ENCODE results near the gene SH2D3A. TPM values are rescaled to one million over a fixed set of nuclear protein-coding genes. Genes with fewer than 3 reads are reported as not detected.

The SH2D3A gene
- total and polyA plus RNA-seq, 2 donors (not counting 1 experiment from before 2014, with no cell fraction given) = 36.1 to 54.1 TPM

DNA sequence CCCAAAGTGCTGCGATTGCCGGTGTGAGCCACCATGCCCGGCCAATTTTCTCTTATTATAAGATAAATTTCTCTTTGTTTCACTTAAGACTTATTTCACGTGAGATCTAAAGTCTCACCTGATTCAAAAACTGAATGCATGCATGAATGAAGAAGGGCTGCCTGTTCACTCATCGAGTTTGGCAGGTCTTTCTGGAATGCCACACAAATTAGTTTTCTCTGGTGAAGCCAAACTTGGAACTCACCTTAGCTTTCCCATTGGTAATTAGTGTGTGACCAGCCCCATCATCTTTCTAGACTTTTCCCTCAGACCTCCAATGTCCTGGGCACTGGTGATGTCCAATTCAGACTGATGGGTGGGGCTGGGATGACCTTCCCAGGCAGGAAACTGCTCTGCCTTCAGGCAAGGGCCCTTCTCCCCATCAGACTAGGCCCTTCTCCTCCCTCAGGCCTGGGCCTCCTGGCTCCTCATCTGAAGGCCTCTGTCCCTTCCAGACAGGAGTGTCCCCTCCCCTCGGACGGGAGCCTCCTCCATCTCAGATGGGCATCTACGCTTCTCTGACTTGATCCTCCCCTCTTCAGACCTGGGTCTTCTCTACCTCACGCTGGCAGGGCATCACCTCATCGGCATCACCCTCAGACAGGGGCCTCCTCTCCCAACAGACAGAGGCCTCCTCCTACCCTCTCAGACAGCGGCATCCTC, 61.2 kb downstream of the SH2D3A start:
- Mint-ChIP-seq H3K4me3 (no peak overlapping the region), H3K4me1 (peaks cover 9% of the 10 kb centered on the region), H3K27me3 (peaks cover 22% of the 10 kb centered on the region), H3K9me3 (ENCODE audit: insufficient read depth) (no peaks in the 10 kb centered on the region), H3K27ac (no peak overlapping the region)
- no peaks in the 10 kb centered on the region for H4K20me1 ChIP-seq (ENCODE audit: control insufficient read depth, insufficient read depth, low read length, poor library complexity, severe bottlenecking)
- DNase-seq (no peak), ATAC-seq (ENCODE audit: low read depth) (no peak)
- no peaks in the 10 kb centered on the region for H3K36me3 ChIP-seq (replicated peaks in 1 of 2; ENCODE audit: control extremely low read depth in 1 of 2, control insufficient read depth in 1 of 2, extremely low read depth in 1 of 2, insufficient read depth in 2 of 2, low read length in 1 of 2)
- WGBS (ENCODE audit: insufficient coverage) = 94% methylated on average over 7 of the region's 11 CpGs
- no peak overlapping the region for H3K27ac ChIP-seq (ENCODE audit: low read length in 2 of 2)
- TF ChIP-seq EZH2 (IDR thresholded peaks at IDR 0.05; ENCODE audit: borderline replicate concordance, insufficient read depth, low read depth, low read length, poor library complexity, severe bottlenecking) = no peak
- TF ChIP-seq, protein P1, sequence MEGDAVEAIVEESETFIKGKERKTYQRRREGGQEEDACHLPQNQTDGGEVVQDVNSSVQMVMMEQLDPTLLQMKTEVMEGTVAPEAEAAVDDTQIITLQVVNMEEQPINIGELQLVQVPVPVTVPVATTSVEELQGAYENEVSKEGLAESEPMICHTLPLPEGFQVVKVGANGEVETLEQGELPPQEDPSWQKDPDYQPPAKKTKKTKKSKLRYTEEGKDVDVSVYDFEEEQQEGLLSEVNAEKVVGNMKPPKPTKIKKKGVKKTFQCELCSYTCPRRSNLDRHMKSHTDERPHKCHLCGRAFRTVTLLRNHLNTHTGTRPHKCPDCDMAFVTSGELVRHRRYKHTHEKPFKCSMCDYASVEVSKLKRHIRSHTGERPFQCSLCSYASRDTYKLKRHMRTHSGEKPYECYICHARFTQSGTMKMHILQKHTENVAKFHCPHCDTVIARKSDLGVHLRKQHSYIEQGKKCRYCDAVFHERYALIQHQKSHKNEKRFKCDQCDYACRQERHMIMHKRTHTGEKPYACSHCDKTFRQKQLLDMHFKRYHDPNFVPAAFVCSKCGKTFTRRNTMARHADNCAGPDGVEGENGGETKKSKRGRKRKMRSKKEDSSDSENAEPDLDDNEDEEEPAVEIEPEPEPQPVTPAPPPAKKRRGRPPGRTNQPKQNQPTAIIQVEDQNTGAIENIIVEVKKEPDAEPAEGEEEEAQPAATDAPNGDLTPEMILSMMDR (IDR thresholded peaks at IDR 0.05) = no peak
- no peak overlapping the region for H3K4me2 ChIP-seq (replicated peaks; ENCODE audit: low read depth, low read length, poor library complexity, severe bottlenecking)
- H3K79me2 ChIP-seq (ENCODE audit: control insufficient read depth, insufficient read depth, low read length) = no peaks in the 10 kb centered on the region
- no peak overlapping the region for H3K9ac ChIP-seq (ENCODE audit: low read length)
- peaks cover 0 to 24% (median 4%) of the 10 kb centered on the region in 4 experiments for H3K27me3 ChIP-seq (replicated peaks in 1 of 4; ENCODE audit: control extremely low read depth in 1 of 4, control insufficient read depth in 3 of 4, insufficient read depth in 4 of 4, low read length in 3 of 4)
- ChIA-PET CTCF (no interaction called here), POLR2A (interaction anchor here (0.6 kb wide), 1 partner anchor 810 kb away, joined by 3 read pairs; no protein-coding TSS in a partner anchor)
- no peak overlapping the region for H3K4me3 ChIP-seq (ENCODE audit: control extremely low read depth in 1 of 5, extremely low read depth in 1 of 5, insufficient read depth in 1 of 5, low read depth in 2 of 5, low read length in 4 of 5)
- H3K4me1 ChIP-seq (ENCODE audit: control insufficient read depth in 2 of 2, insufficient read depth in 2 of 2, low read length in 2 of 2) = peaks cover 3 to 11% of the 10 kb centered on the region in 2 donors
- intact Hi-C loops (cut with micrococcal nuclease) = no loop called here
- H3K9me3 ChIP-seq (ENCODE audit: control extremely low read depth in 1 of 3, control insufficient read depth in 2 of 3, insufficient read depth in 1 of 3, low read length in 2 of 3) = no peaks in the 10 kb centered on the region
- no peak overlapping the region for H2AFZ ChIP-seq (ENCODE audit: insufficient read depth, low read depth, low read length, poor library complexity, severe bottlenecking)

Other genes with a start within 250 kb of the SH2D3A start
- 11.7 TPM in 2 replicates for gene TNFSF9, start 236.4 kb downstream of the SH2D3A start, total RNA-seq
- gene TNFSF9, start 236.4 kb downstream of the SH2D3A start, polyA plus RNA-seq = 8.9 and 24.3 TPM in 2 replicates
- gene CD70, start 176.3 kb downstream of the SH2D3A start, total RNA-seq = 48.5 and 49.1 TPM in 2 replicates
- gene CD70, start 176.3 kb downstream of the SH2D3A start, polyA plus RNA-seq = 14.6 and 23.9 TPM in 2 replicates
- gene TNFSF14, start 97.3 kb downstream of the SH2D3A start, total RNA-seq = 0.37 and 0.58 TPM in 2 replicates
- gene TNFSF14, start 97.3 kb downstream of the SH2D3A start, polyA plus RNA-seq = 0.04 and 0.06 TPM in 2 replicates
- 0.47 and 2.0 TPM in 2 replicates for gene C3, start 46.8 kb downstream of the SH2D3A start, total RNA-seq
- 0.01 and 0.27 TPM in 2 replicates for gene C3, start 46.8 kb downstream of the SH2D3A start, polyA plus RNA-seq
- gene GPR108, start 29.9 kb downstream of the SH2D3A start, total RNA-seq = 78.8 and 79.0 TPM in 2 replicates
- gene GPR108, start 29.9 kb downstream of the SH2D3A start, polyA plus RNA-seq = 82.5 and 100.0 TPM in 2 replicates
- gene TRIP10, start 27.8 kb downstream of the SH2D3A start, total RNA-seq = 42.7 and 53.3 TPM in 2 replicates
- 5.9 and 9.1 TPM in 2 replicates for gene TRIP10, start 27.8 kb downstream of the SH2D3A start, polyA plus RNA-seq
- gene VAV1, start 5.3 kb upstream of the SH2D3A start, total RNA-seq = 98.8 and 104 TPM in 2 replicates
- 62.7 and 65.0 TPM in 2 replicates for gene VAV1, start 5.3 kb upstream of the SH2D3A start, polyA plus RNA-seq
- 0.24 TPM in 1 of 2 replicates, not detected in the other for gene ADGRE1, start 120.1 kb upstream of the SH2D3A start, total RNA-seq
- 0.21 and 0.33 TPM in 2 replicates for gene ADGRE1, start 120.1 kb upstream of the SH2D3A start, polyA plus RNA-seq

Data from B cell (primary cell).